Neutrophil (primary cell): ENCODE data around the gene ANK3.

ENCODE experiments used
- H3K27ac ChIP-seq: fragments of 200-600 bp; sonication (generic); 2 replicates; pipeline ENCODE4 v1.5.1; 2016; ENCODE audit warnings: mild to moderate bottlenecking, moderate library complexity
- H3K27me3 ChIP-seq: fragments of 200-600 bp; sonication (generic); 2 replicates; pipeline ENCODE4 v1.6.0; 2016; ENCODE audit warnings: mild to moderate bottlenecking
- H3K36me3 ChIP-seq: fragments of 200-600 bp; sonication (generic); 2 replicates; pipeline ENCODE4 v1.5.1; 2017
- H3K4me1 ChIP-seq, 2 experiments: fragments of 200-600 bp in 1 of 2; sonication (generic) in 1 of 2; 1 replicate in 1 of 2; 2 replicates in 1 of 2; pipeline versions ENCODE4 v1.5.1 to v1.6.1; 2013 to 2016; ENCODE audit warnings: low read depth in 1 of 2, low read length in 1 of 2, mild to moderate bottlenecking in 1 of 2, moderate library complexity in 1 of 2; ENCODE audit not compliant: control insufficient read depth in 1 of 2, insufficient read depth in 1 of 2
- H3K4me3 ChIP-seq, 2 experiments: fragments of 200-600 bp in 1 of 2; sonication (generic) in 1 of 2; 1 replicate in 1 of 2; 2 replicates in 1 of 2; pipeline ENCODE4 v1.5.1; 2013 to 2016; ENCODE audit warnings: low read depth in 1 of 2, low read length in 1 of 2, mild to moderate bottlenecking in 1 of 2, moderate library complexity in 1 of 2
- H3K9me3 ChIP-seq: fragments of 200-600 bp; sonication (generic); 2 replicates; pipeline ENCODE4 v1.5.1; 2016
- CTCF ChIP-seq: fragments of 200-600 bp; sonication (generic); IDR thresholded peaks from 2 replicates; pipeline ENCODE4 v1.5.1; 2016; ENCODE audit warnings: antibody characterized with exemption

The ANK3 gene

GRCh38 chr10:60425392-60426110 is 35.9 kb upstream of the ANK3 start:
- TF ChIP-seq CTCF, result no peak
- H3K27ac ChIP-seq, result no peak overlapping the region
- no peaks in the 10 kb centered on the region for H3K36me3 ChIP-seq
- no peak overlapping the region for H3K4me3 ChIP-seq
- no peaks in the 10 kb centered on the region for H3K4me1 ChIP-seq
- no peaks in the 10 kb centered on the region for H3K27me3 ChIP-seq
- no peaks in the 10 kb centered on the region for H3K9me3 ChIP-seq

- Histone ChIP-seq H3K4me3 (no peak overlapping the region), H3K27me3 (no peaks in the 10 kb centered on the region), H3K36me3 (no peaks in the 10 kb centered on the region), H3K4me1 (no peaks in the 10 kb centered on the region), H3K27ac (no peak overlapping the region), H3K9me3 (no peaks in the 10 kb centered on the region)
- no peak for TF ChIP-seq CTCF
These were observed 35.3 kb upstream of the ANK3 start for GRCh38 chr10:60424971-60425370.

- Histone ChIP-seq H3K27ac (no peak overlapping the region), H3K27me3 (no peaks in the 10 kb centered on the region), H3K4me1 (no peaks in the 10 kb centered on the region), H3K9me3 (no peaks in the 10 kb centered on the region), H3K4me3 (no peak overlapping the region), H3K36me3 (no peaks in the 10 kb centered on the region)
- no peak for TF ChIP-seq CTCF
These were observed 34.2 kb upstream of the ANK3 start for GRCh38 chr10:60423920-60424319.

- H3K9me3 ChIP-seq, result no peaks in the 10 kb centered on the region
- no peaks in the 10 kb centered on the region for H3K4me1 ChIP-seq
- no peak for TF ChIP-seq CTCF
- H3K27ac ChIP-seq, result no peak overlapping the region
- H3K36me3 ChIP-seq, result no peaks in the 10 kb centered on the region
- no peak overlapping the region for H3K4me3 ChIP-seq
- no peaks in the 10 kb centered on the region for H3K27me3 ChIP-seq
These were observed 33.1 kb upstream of the ANK3 start for GRCh38 chr10:60422809-60423208.

GRCh38 chr10:60420991-60421894 is 31.6 kb upstream of the ANK3 start:
- Histone ChIP-seq H3K4me3 (no peak overlapping the region), H3K4me1 (no peaks in the 10 kb centered on the region), H3K9me3 (no peaks in the 10 kb centered on the region), H3K27ac (no peak overlapping the region), H3K27me3 (no peaks in the 10 kb centered on the region), H3K36me3 (no peaks in the 10 kb centered on the region)
- TF ChIP-seq CTCF, result no peak
